HEK293 (cell line): Measurements from ENCODE around the gene TRMT61A.

ENCODE experiments used
- GLI2 ChIP-seq: fragments of 450-650 bp; formaldehyde crosslinking; IDR thresholded peaks from 2 replicates; pipeline ENCODE4; 2017; ENCODE audit warnings: missing biosample characterization, missing genetic modification characterization, low read depth, borderline replicate concordance
- SALL2 ChIP-seq: fragments of 450-650 bp; formaldehyde crosslinking; IDR thresholded peaks from 2 replicates; pipeline ENCODE4 v1.5.0; 2017; ENCODE audit warnings: missing biosample characterization, mild to moderate bottlenecking, missing genetic modification characterization, borderline replicate concordance
- SCRT2 ChIP-seq: fragments of 450-650 bp; formaldehyde crosslinking; IDR thresholded peaks from 2 replicates; pipeline ENCODE4 v1.5.1; 2016; ENCODE audit warnings: missing biosample characterization, missing genetic modification characterization
- TCF7L2 ChIP-seq: IDR thresholded peaks from 2 replicates; pipeline ENCODE4 v1.6.1; 2011; ENCODE audit warnings: low read depth, mild to moderate bottlenecking, inconsistent platforms, low read length, moderate library complexity, borderline replicate concordance
- ZBTB1 ChIP-seq: fragments of 450-650 bp; formaldehyde crosslinking; IDR thresholded peaks from 2 replicates; pipeline ENCODE4 v1.5.1; 2016; ENCODE audit warnings: missing biosample characterization, missing genetic modification characterization
- ZBTB10 ChIP-seq: fragments of 450-650 bp; formaldehyde crosslinking; IDR thresholded peaks from 2 replicates; pipeline ENCODE4 v1.5.1; 2016; ENCODE audit warnings: missing biosample characterization, missing genetic modification characterization
- ZBTB20 ChIP-seq: fragments of 450-650 bp; formaldehyde crosslinking; IDR thresholded peaks from 2 replicates; pipeline ENCODE4 v1.5.1; 2016; ENCODE audit warnings: missing biosample characterization, missing genetic modification characterization
- ZFP69B ChIP-seq: fragments of 450-650 bp; formaldehyde crosslinking; IDR thresholded peaks from 2 replicates; pipeline ENCODE4 v1.5.1; 2016; ENCODE audit warnings: missing biosample characterization, missing genetic modification characterization
- ZNF138 ChIP-seq: fragments of 450-650 bp; formaldehyde crosslinking; IDR thresholded peaks from 2 replicates; pipeline ENCODE4 v1.5.1; 2016; ENCODE audit warnings: missing biosample characterization, missing genetic modification characterization, borderline replicate concordance
- ZNF157 ChIP-seq: fragments of 450-650 bp; formaldehyde crosslinking; IDR thresholded peaks from 2 replicates; pipeline ENCODE4 v1.5.1; 2016; ENCODE audit warnings: missing biosample characterization, missing genetic modification characterization
- ZNF18 ChIP-seq: fragments of 450-650 bp; formaldehyde crosslinking; IDR thresholded peaks from 2 replicates; pipeline ENCODE4 v1.5.1; 2016; ENCODE audit warnings: missing biosample characterization, missing genetic modification characterization
- ZNF211 ChIP-seq: fragments of 450-650 bp; formaldehyde crosslinking; IDR thresholded peaks from 2 replicates; pipeline ENCODE4 v1.5.1; 2016; ENCODE audit warnings: low read depth, missing biosample characterization, missing genetic modification characterization
- ZNF23 ChIP-seq: fragments of 450-650 bp; formaldehyde crosslinking; IDR thresholded peaks from 2 replicates; pipeline ENCODE4 v1.5.1; 2016; ENCODE audit warnings: missing biosample characterization, missing genetic modification characterization, borderline replicate concordance
- ZNF248 ChIP-seq: fragments of 450-650 bp; formaldehyde crosslinking; IDR thresholded peaks from 2 replicates; pipeline ENCODE4 v1.5.1; 2017; ENCODE audit warnings: missing biosample characterization, missing genetic modification characterization
- ZNF274 ChIP-seq, 2 experiments: fragments of 200-500 bp in 1 of 2; fragments of 450-650 bp in 1 of 2; sonication (Bioruptor generic) in 1 of 2; formaldehyde crosslinking in 1 of 2; IDR thresholded peaks; 2 replicates each; pipeline versions ENCODE4 v1.5.1 to v1.6.1; 2014 to 2016; ENCODE audit warnings: borderline replicate concordance in 1 of 2, inconsistent platforms in 1 of 2, low read length in 1 of 2, missing biosample characterization in 1 of 2, missing genetic modification characterization in 1 of 2
- ZNF324 ChIP-seq: fragments of 450-650 bp; formaldehyde crosslinking; IDR thresholded peaks from 2 replicates; pipeline ENCODE4 v1.5.1; 2016; ENCODE audit warnings: missing biosample characterization, missing genetic modification characterization
- ZNF335 ChIP-seq: fragments of 450-650 bp; formaldehyde crosslinking; conservative IDR thresholded peaks from 2 replicates; pipeline ENCODE4 v1.5.1; 2016; ENCODE audit warnings: missing biosample characterization, missing genetic modification characterization
- ZNF37A ChIP-seq: fragments of 450-650 bp; IDR thresholded peaks from 2 replicates; pipeline ENCODE4 v1.5.1; 2018; ENCODE audit warnings: missing biosample characterization, missing genetic modification characterization
- ZNF629 ChIP-seq: fragments of 450-650 bp; formaldehyde crosslinking; IDR thresholded peaks from 2 replicates; pipeline ENCODE4 v1.5.1; 2017; ENCODE audit warnings: missing biosample characterization, missing genetic modification characterization
- ZNF664 ChIP-seq: fragments of 450-650 bp; formaldehyde crosslinking; IDR thresholded peaks from 2 replicates; pipeline ENCODE4 v1.5.1; 2016; ENCODE audit warnings: missing biosample characterization, missing genetic modification characterization
- ZNF747 ChIP-seq: fragments of 450-650 bp; formaldehyde crosslinking; IDR thresholded peaks from 2 replicates; pipeline ENCODE4 v1.5.1; 2016; ENCODE audit warnings: missing biosample characterization, missing genetic modification characterization
- ZNF76 ChIP-seq: fragments of 450-650 bp; formaldehyde crosslinking; IDR thresholded peaks from 2 replicates; pipeline ENCODE4; 2016; ENCODE audit warnings: low read depth, missing biosample characterization, missing genetic modification characterization, borderline replicate concordance
- ZNF768 ChIP-seq: fragments of 450-650 bp; formaldehyde crosslinking; IDR thresholded peaks from 2 replicates; pipeline ENCODE4 v1.5.1; 2018; ENCODE audit warnings: missing biosample characterization, mild to moderate bottlenecking, missing genetic modification characterization
- ZNF776 ChIP-seq: fragments of 450-650 bp; formaldehyde crosslinking; IDR thresholded peaks from 2 replicates; pipeline ENCODE4 v1.5.0; 2017; ENCODE audit warnings: missing biosample characterization, missing genetic modification characterization, borderline replicate concordance
- ZNF837 ChIP-seq: fragments of 450-650 bp; formaldehyde crosslinking; IDR thresholded peaks from 2 replicates; pipeline ENCODE4 v1.5.1; 2016; ENCODE audit warnings: missing biosample characterization, missing genetic modification characterization
- TF ChIP-seq, protein P1 (sequence below): fragments of 450-650 bp; formaldehyde crosslinking; IDR thresholded peaks from 2 replicates; pipeline ENCODE4 v1.5.1; 2016; ENCODE audit warnings: missing biosample characterization, missing genetic modification characterization
- TF ChIP-seq, protein P2 (sequence below): IDR thresholded peaks from 2 replicates; pipeline ENCODE4 v1.6.1; 2011; ENCODE audit warnings: mild to moderate bottlenecking, low read depth, low read length, borderline replicate concordance
- TF ChIP-seq, protein P3 (sequence below): fragments of 450-650 bp; IDR thresholded peaks from 2 replicates; pipeline ENCODE4 v1.5.1; 2018; ENCODE audit warnings: missing biosample characterization, missing genetic modification characterization

The TRMT61A gene

GRCh38 chr14:103522649-103523574 is 6.1 kb upstream of the TRMT61A start, which contains the start of gene CKB (continued):
- no peak for TF ChIP-seq ZNF768 (tag by site-specific recombination)
- TF ChIP-seq ZNF76 (tag by site-specific recombination), result no peak; the same call in 1 of the 2 replicates
- no peak for TF ChIP-seq ZNF248 (tag by site-specific recombination)
- TF ChIP-seq SCRT2 (tag by site-specific recombination), result no peak
- TF ChIP-seq ZNF211 (tag by site-specific recombination), result no peak
- no peak for TF ChIP-seq ZNF157
- no peak for TF ChIP-seq ZNF37A (tag by site-specific recombination)
- peak; percentile 63; the same call in 1 of the 2 replicates for TF ChIP-seq ZBTB10
- TF ChIP-seq ZNF138 (tag by site-specific recombination), result no peak
- no peak; the same call in none of the 2 replicates for TF ChIP-seq ZNF335 (tag by site-specific recombination)
- TF ChIP-seq, protein P1, sequence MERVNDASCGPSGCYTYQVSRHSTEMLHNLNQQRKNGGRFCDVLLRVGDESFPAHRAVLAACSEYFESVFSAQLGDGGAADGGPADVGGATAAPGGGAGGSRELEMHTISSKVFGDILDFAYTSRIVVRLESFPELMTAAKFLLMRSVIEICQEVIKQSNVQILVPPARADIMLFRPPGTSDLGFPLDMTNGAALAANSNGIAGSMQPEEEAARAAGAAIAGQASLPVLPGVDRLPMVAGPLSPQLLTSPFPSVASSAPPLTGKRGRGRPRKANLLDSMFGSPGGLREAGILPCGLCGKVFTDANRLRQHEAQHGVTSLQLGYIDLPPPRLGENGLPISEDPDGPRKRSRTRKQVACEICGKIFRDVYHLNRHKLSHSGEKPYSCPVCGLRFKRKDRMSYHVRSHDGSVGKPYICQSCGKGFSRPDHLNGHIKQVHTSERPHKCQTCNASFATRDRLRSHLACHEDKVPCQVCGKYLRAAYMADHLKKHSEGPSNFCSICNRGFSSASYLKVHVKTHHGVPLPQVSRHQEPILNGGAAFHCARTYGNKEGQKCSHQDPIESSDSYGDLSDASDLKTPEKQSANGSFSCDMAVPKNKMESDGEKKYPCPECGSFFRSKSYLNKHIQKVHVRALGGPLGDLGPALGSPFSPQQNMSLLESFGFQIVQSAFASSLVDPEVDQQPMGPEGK (tag by site-specific recombination), result peak; percentile 96
- TF ChIP-seq ZFP69B, result no peak
- TF ChIP-seq TCF7L2, result no peak
- no peak for TF ChIP-seq ZBTB20 (tag by site-specific recombination)
- TF ChIP-seq GLI2 (tag by site-specific recombination), result no peak
- TF ChIP-seq, protein P2, sequence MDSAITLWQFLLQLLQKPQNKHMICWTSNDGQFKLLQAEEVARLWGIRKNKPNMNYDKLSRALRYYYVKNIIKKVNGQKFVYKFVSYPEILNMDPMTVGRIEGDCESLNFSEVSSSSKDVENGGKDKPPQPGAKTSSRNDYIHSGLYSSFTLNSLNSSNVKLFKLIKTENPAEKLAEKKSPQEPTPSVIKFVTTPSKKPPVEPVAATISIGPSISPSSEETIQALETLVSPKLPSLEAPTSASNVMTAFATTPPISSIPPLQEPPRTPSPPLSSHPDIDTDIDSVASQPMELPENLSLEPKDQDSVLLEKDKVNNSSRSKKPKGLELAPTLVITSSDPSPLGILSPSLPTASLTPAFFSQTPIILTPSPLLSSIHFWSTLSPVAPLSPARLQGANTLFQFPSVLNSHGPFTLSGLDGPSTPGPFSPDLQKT, result no peak
- TF ChIP-seq ZNF776 (tag by site-specific recombination), result no peak
- TF ChIP-seq ZNF23 (tag by site-specific recombination), result no peak
- TF ChIP-seq ZBTB1 (tag by site-specific recombination), result no peak
- no peak for TF ChIP-seq ZNF629 (tag by site-specific recombination)
- no peak for TF ChIP-seq ZNF664 (tag by site-specific recombination)
- TF ChIP-seq ZNF747 (tag by site-specific recombination), result no peak
- TF ChIP-seq ZNF274 (IDR thresholded peaks at IDR 0.05; ENCODE audit: low read length), result no peak
- no peak for TF ChIP-seq ZNF274 (tag by site-specific recombination; IDR thresholded peaks at IDR 0.05; ENCODE audit: borderline replicate concordance)
- no peak for TF ChIP-seq ZNF18 (tag by site-specific recombination)
- TF ChIP-seq ZNF324 (tag by site-specific recombination), result peak; percentile 52; the same call in 1 of the 2 replicates
- TF ChIP-seq, protein P3, sequence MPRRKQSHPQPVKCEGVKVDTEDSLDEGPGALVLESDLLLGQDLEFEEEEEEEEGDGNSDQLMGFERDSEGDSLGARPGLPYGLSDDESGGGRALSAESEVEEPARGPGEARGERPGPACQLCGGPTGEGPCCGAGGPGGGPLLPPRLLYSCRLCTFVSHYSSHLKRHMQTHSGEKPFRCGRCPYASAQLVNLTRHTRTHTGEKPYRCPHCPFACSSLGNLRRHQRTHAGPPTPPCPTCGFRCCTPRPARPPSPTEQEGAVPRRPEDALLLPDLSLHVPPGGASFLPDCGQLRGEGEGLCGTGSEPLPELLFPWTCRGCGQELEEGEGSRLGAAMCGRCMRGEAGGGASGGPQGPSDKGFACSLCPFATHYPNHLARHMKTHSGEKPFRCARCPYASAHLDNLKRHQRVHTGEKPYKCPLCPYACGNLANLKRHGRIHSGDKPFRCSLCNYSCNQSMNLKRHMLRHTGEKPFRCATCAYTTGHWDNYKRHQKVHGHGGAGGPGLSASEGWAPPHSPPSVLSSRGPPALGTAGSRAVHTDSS (tag by site-specific recombination), result 0 out of 2 replicates have a peak, but pooled peaks have one; percentile 24
- no peak for TF ChIP-seq SALL2
- no peak for TF ChIP-seq ZNF837
